ENCODE measurements around the gene CHST8.

DNA sequence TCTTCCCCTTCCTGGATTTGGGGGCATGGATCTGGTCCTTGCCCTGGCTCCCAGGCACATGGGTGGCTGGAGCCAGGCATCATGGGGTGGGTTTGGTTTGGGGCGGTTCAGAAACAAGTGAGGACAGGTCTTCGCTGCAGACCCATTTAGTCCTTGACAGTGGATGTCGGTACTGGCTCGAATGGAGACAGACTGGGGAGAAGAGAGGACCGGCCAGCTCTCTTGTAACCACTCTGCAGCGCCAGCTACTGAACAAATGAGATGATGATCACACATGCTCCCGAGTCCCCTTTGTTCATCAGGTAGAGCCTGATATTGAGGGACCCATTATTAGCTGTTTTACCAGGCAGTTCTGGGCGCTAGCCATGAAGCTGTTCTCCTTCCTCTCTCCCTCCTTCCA is 64.5 kb downstream of the CHST8 start:
- no peak for TF ChIP-seq POLR2A (IDR thresholded peaks at IDR 0.05)
- TF ChIP-seq, protein P1, sequence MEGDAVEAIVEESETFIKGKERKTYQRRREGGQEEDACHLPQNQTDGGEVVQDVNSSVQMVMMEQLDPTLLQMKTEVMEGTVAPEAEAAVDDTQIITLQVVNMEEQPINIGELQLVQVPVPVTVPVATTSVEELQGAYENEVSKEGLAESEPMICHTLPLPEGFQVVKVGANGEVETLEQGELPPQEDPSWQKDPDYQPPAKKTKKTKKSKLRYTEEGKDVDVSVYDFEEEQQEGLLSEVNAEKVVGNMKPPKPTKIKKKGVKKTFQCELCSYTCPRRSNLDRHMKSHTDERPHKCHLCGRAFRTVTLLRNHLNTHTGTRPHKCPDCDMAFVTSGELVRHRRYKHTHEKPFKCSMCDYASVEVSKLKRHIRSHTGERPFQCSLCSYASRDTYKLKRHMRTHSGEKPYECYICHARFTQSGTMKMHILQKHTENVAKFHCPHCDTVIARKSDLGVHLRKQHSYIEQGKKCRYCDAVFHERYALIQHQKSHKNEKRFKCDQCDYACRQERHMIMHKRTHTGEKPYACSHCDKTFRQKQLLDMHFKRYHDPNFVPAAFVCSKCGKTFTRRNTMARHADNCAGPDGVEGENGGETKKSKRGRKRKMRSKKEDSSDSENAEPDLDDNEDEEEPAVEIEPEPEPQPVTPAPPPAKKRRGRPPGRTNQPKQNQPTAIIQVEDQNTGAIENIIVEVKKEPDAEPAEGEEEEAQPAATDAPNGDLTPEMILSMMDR (IDR thresholded peaks at IDR 0.05) = no peak
